Subcutaneous adipose tissue (tissue), 4 donors: ENCODE results near the gene PDE11A. TPM values are rescaled to one million over a fixed set of nuclear protein-coding genes. Genes with fewer than 3 reads are reported as not detected.

Experiments used
- CTCF ChIP-seq: fragments of 450-650 bp; IDR thresholded peaks from one replicate; pipeline ENCODE4 v1.5.1; 2016; ENCODE audit warnings: low read depth, mild to moderate bottlenecking, control low read depth, antibody characterized with exemption, moderate library complexity
- total RNA-seq, 4 donors: library from RNA; depleted of rRNA; stranded (reverse); fragments of >200 nt; gene quantifications; one replicate each; pipeline ENCODE4 v1.1.0, GENCODE V29; 2016

Gene PDE11A
- total RNA-seq, 4 donors from 2014 or later: 0.33 to 1.2 (median 1.1) TPM; not detected in 1

- TF ChIP-seq CTCF: no peak
Measured at GRCh38 chr2:177812713-177813396, 259.7 kb downstream of the PDE11A start.

- TF ChIP-seq CTCF: no peak
Measured at GRCh38 chr2:177810906-177811305, 261.7 kb downstream of the PDE11A start.

- TF ChIP-seq CTCF: no peak
Measured at GRCh38 chr2:177808984-177809809, 263.4 kb downstream of the PDE11A start.

- TF ChIP-seq CTCF: no peak
Measured at GRCh38 chr2:177806025-177806424, 266.6 kb downstream of the PDE11A start.

- TF ChIP-seq CTCF: no peak
Measured at GRCh38 chr2:177799531-177799930, 273.0 kb downstream of the PDE11A start.

- no peak for TF ChIP-seq CTCF
Measured at GRCh38 chr2:177797808-177798207, 274.8 kb downstream of the PDE11A start.

- no peak for TF ChIP-seq CTCF
Measured at GRCh38 chr2:177796654-177797415, 275.7 kb downstream of the PDE11A start.
